ENCODE measurements around the gene ZNF652. TPM values are rescaled to one million over a fixed set of nuclear protein-coding genes. Genes with fewer than 3 reads are reported as not detected.

Gene ZNF652
- polyA plus RNA-seq, 1 experiment, result 5.3 TPM

DNA sequence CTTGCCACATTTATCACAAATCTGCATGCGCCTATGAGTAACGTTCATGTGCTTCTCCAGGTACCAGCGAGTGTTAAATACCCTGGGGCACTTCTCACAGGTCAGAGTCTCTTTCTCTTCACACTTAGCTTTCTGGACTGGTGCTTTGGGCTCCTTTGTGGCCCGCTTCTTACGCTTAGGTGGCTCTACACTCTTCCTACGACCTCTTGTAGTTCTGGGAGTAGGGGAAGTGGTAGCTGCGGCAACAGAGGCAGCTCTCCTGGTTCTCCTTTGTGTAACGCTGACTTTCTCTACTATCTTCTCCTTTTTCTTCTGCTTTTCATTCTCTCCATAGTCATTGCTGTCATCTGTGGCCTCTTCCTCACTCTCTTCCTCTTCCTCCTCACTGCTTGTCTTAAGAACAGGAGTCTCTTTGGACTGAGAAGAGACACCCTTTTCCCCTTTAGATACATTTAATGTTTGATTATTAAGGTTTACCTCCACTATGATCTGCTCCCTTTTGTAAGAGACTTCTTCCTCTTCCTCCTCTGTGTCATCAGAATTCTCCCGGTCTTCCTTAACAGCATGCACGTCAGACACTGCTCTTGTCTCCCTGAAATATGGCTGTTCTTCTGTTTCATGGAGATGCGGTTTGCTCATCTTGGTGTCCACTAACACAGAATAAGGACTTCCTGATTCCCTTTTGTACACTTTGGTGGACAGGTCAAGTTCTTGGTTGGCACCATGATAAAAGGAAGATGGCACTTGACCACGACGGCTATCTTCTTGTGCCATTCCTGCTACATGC lies 45.0 kb downstream of the ZNF652 start:
- DNase-seq (ENCODE audit: low read depth), result no peak
- Histone ChIP-seq H3K27me3 (ENCODE audit: control insufficient read depth, insufficient read depth, low read length) (no peaks in the 10 kb centered on the region), H3K4me3 (ENCODE audit: low read depth, low read length) (no peak overlapping the region), H3K36me3 (ENCODE audit: control insufficient read depth, insufficient read depth, low read length) (no peaks in the 10 kb centered on the region; the same call in none of the 2 replicates)
- no peak for TF ChIP-seq CTCF (IDR thresholded peaks at IDR 0.05; ENCODE audit: insufficient read depth, low read depth, low read length)
- ChIA-PET CTCF (interaction anchor here (0.7 to 6.3 kb wide), 13 partner anchors 7 to 237 kb away, joined by 3 to 89 read pairs (median 4); no protein-coding TSS in a partner anchor), POLR2A (no interaction called here)

DNA sequence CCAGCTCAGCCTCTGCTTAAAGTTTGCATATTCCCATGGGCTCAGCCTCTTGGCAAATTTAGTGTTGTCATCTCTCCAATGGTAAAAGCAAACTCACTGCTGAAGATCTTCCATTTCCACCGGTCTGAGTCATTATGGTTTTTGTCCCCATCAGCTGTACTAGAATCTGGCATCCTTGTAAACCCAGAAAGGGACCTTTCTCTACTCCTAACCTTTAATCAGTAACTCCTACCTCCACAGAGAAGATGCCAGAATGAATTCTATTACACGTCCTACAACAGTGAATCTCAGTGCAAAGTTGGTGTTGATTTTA lies 45.8 kb downstream of the ZNF652 start:
- H3K27me3 ChIP-seq (ENCODE audit: control insufficient read depth, insufficient read depth, low read length), result no peaks in the 10 kb centered on the region
- DNase-seq (ENCODE audit: low read depth), result no peak
- POLR2A ChIA-PET, result no interaction called here
- no peak overlapping the region for H3K4me3 ChIP-seq (ENCODE audit: low read depth, low read length)
- CTCF ChIA-PET, result interaction anchor here (0.6 to 6.3 kb wide), 21 partner anchors 8 to 94 kb away, joined by 3 to 89 read pairs (median 4); no protein-coding TSS in a partner anchor
- peaks cover 3% of the 10 kb centered on the region for H3K36me3 ChIP-seq (ENCODE audit: control insufficient read depth, insufficient read depth, low read length)
- TF ChIP-seq CTCF (IDR thresholded peaks at IDR 0.05; ENCODE audit: insufficient read depth, low read depth, low read length), result no peak

GRCh38 chr17:49315551-49316257 lies 46.3 kb downstream of the ZNF652 start:
- H3K36me3 ChIP-seq (ENCODE audit: control insufficient read depth, insufficient read depth, low read length), result peaks cover 3% of the 10 kb centered on the region
- CTCF ChIA-PET, result interaction anchor here (0.6 to 6.3 kb wide), 25 partner anchors 9 to 236 kb away, joined by 3 to 89 read pairs (median 4); no protein-coding TSS in a partner anchor
- POLR2A ChIA-PET, result no interaction called here
- no peak overlapping the region for H3K4me3 ChIP-seq (ENCODE audit: low read depth, low read length)
- DNase-seq (ENCODE audit: low read depth), result peak; percentile 53
- no peaks in the 10 kb centered on the region for H3K27me3 ChIP-seq (ENCODE audit: control insufficient read depth, insufficient read depth, low read length)
- TF ChIP-seq CTCF (IDR thresholded peaks at IDR 0.05; ENCODE audit: insufficient read depth, low read depth, low read length), result peak; percentile 80

GRCh38 chr17:49312722-49313121 lies 49.3 kb downstream of the ZNF652 start:
- ChIA-PET POLR2A (no interaction called here), CTCF (interaction anchor here (2.6 to 6.3 kb wide), 2 partner anchors 81 to 86 kb away, joined by 6 to 89 read pairs; no protein-coding TSS in a partner anchor)
- no peak for TF ChIP-seq CTCF (IDR thresholded peaks at IDR 0.05; ENCODE audit: insufficient read depth, low read depth, low read length)
- no peak for DNase-seq (ENCODE audit: low read depth)
- Histone ChIP-seq H3K36me3 (ENCODE audit: control insufficient read depth, insufficient read depth, low read length) (peaks cover 3% of the 10 kb centered on the region), H3K4me3 (ENCODE audit: low read depth, low read length) (no peak overlapping the region), H3K27me3 (ENCODE audit: control insufficient read depth, insufficient read depth, low read length) (no peaks in the 10 kb centered on the region)

DNA sequence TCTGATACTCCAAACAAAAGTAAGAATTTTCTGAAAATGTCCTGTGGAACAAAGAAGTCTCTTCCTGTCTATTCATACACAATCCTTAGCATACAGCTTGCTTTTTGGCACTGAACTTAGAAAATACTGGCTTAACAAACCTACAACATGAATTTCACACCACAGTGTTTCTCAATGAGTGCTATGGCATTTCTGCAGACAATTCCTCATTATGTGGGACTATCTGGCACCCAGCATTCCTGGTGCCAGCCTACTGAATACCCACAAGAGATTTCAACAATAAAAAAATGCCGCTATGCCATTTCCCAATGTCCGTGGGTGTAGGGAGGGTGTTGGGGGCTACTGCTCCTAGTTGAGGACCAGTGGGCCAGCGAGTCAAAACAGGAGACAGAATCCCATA lies 62.1 kb downstream of the ZNF652 start:
- ChIA-PET CTCF (interaction anchor here (0.9 to 2.2 kb wide), 4 partner anchors 9 to 257 kb away, joined by 3 to 11 read pairs (median 4); no protein-coding TSS in a partner anchor), POLR2A (no interaction called here)
- no peak overlapping the region for H3K4me3 ChIP-seq (ENCODE audit: low read depth, low read length)
- H3K27me3 ChIP-seq (ENCODE audit: control insufficient read depth, insufficient read depth, low read length), result no peaks in the 10 kb centered on the region
- H3K36me3 ChIP-seq (ENCODE audit: control insufficient read depth, insufficient read depth, low read length), result peaks cover 9% of the 10 kb centered on the region
- no peak for DNase-seq (ENCODE audit: low read depth)
- TF ChIP-seq CTCF (IDR thresholded peaks at IDR 0.05; ENCODE audit: insufficient read depth, low read depth, low read length), result no peak

Data from BJ (cell line).